ENCODE results near the gene FAM180A. TPM values are rescaled to one million over a fixed set of nuclear protein-coding genes. Genes with fewer than 3 reads are reported as not detected.

The FAM180A gene
- total RNA-seq, 1 donor from 2014 or later, result not detected

DNA sequence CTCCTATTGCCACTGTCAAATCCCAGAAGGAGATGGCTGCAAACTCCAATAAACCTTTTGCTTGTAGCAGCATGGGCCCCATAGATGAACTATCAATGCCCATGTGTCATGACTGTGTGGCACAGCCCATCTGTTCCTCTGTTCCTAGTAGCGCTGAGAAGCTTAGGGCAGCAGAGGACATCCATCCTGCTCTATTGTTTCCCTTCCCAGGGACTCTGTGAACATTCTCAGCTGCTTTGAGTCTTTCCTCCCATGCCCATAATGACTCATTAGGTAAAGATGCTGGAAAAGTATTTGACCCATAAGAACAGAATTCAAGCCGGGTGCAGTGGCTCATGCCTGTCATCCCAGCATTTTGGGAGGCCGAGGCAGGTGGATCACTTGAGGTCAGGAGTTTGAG is 58.0 kb downstream of the FAM180A start:
- Mint-ChIP-seq H3K4me1 (ENCODE audit: low read depth, unreplicated experiment) (peaks cover 2% of the 10 kb centered on the region), H3K27me3 (ENCODE audit: unreplicated experiment) (peaks cover 2% of the 10 kb centered on the region), H3K27ac (ENCODE audit: unreplicated experiment) (no peak overlapping the region), H3K36me3 (ENCODE audit: unreplicated experiment) (no peaks in the 10 kb centered on the region), H3K9me3 (ENCODE audit: unreplicated experiment) (no peaks in the 10 kb centered on the region), H3K4me3 (ENCODE audit: unreplicated experiment) (no peak overlapping the region)
- TF ChIP-seq, protein P1, sequence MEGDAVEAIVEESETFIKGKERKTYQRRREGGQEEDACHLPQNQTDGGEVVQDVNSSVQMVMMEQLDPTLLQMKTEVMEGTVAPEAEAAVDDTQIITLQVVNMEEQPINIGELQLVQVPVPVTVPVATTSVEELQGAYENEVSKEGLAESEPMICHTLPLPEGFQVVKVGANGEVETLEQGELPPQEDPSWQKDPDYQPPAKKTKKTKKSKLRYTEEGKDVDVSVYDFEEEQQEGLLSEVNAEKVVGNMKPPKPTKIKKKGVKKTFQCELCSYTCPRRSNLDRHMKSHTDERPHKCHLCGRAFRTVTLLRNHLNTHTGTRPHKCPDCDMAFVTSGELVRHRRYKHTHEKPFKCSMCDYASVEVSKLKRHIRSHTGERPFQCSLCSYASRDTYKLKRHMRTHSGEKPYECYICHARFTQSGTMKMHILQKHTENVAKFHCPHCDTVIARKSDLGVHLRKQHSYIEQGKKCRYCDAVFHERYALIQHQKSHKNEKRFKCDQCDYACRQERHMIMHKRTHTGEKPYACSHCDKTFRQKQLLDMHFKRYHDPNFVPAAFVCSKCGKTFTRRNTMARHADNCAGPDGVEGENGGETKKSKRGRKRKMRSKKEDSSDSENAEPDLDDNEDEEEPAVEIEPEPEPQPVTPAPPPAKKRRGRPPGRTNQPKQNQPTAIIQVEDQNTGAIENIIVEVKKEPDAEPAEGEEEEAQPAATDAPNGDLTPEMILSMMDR (IDR thresholded peaks at IDR 0.05; ENCODE audit: partially characterized antibody, unreplicated experiment), result no peak
- DNase-seq, result no peak

DNA sequence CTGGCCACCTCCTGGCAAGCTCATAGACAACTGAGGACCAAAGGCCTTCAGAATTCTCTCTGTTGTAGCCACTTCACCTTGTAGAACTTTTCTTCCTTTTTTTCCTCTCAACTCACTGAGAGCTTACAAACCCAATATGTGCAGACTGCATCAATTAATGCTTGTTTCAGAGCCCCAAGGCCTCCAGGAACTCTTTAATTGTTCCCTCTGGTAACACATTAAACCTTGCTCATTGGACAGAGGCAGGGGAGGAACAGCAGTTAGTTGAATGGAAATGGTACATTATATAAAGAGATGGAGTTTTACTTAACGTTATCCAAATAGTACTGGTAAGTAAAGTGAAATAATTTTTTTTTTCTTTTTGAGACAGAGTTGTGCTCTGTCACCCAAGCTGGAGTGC is 61.1 kb downstream of the FAM180A start:
- H3K9me3 Mint-ChIP-seq (ENCODE audit: unreplicated experiment), result no peaks in the 10 kb centered on the region
- H3K27ac Mint-ChIP-seq (ENCODE audit: unreplicated experiment), result no peak overlapping the region
- TF ChIP-seq, protein P1 (IDR thresholded peaks at IDR 0.05; ENCODE audit: partially characterized antibody, unreplicated experiment), result no peak
- no peak for DNase-seq
- H3K4me1 Mint-ChIP-seq (ENCODE audit: low read depth, unreplicated experiment), result peaks cover 1% of the 10 kb centered on the region
- no peaks in the 10 kb centered on the region for H3K36me3 Mint-ChIP-seq (ENCODE audit: unreplicated experiment)
- H3K4me3 Mint-ChIP-seq (ENCODE audit: unreplicated experiment), result no peak overlapping the region
- H3K27me3 Mint-ChIP-seq (ENCODE audit: unreplicated experiment), result peaks cover 2% of the 10 kb centered on the region

DNA sequence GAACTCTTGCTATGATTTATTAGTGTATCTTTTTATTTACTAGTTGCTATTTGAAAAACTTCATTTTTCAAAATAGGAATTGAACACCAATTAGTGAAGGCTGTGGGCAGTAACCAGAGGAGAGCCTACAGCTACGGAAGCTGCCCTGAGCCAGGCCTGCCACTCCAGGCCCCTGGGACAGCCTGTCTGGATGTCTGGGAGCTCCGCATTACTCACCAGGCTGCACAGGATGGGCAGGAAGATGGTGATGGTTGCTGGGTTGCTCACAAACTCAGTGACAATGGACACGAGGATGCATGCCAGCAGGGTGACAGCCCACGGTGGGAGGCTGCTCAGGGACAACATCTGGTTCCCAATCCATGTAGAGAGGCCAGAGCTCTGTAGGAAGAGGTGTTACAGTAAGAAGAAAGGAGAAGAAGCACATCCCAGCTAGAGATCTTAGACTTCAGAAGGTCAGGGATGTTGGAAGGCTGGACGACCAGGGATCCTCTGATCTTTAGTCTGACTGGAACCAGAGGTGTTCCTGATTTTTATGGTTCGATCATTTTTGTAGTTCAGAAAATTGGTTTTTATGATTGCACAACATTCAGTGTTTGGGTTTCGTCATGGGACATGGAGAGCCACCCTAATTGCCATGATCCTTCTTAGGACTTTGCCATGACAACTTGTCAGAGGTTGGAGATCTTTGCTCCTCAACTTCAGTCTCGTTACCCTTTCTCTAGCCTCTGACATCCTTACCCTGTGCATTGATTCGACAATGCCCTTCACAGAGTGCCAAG is 63.1 kb downstream of the FAM180A start:
- TF ChIP-seq, protein P1 (IDR thresholded peaks at IDR 0.05; ENCODE audit: partially characterized antibody, unreplicated experiment), result no peak
- no peak overlapping the region for H3K27ac Mint-ChIP-seq (ENCODE audit: unreplicated experiment)
- no peak for DNase-seq
- H3K27me3 Mint-ChIP-seq (ENCODE audit: unreplicated experiment), result peaks cover 2% of the 10 kb centered on the region
- no peak overlapping the region for H3K4me3 Mint-ChIP-seq (ENCODE audit: unreplicated experiment)
- H3K36me3 Mint-ChIP-seq (ENCODE audit: unreplicated experiment), result no peaks in the 10 kb centered on the region
- H3K4me1 Mint-ChIP-seq (ENCODE audit: low read depth, unreplicated experiment), result peaks cover 1% of the 10 kb centered on the region
- no peaks in the 10 kb centered on the region for H3K9me3 Mint-ChIP-seq (ENCODE audit: unreplicated experiment)

DNA sequence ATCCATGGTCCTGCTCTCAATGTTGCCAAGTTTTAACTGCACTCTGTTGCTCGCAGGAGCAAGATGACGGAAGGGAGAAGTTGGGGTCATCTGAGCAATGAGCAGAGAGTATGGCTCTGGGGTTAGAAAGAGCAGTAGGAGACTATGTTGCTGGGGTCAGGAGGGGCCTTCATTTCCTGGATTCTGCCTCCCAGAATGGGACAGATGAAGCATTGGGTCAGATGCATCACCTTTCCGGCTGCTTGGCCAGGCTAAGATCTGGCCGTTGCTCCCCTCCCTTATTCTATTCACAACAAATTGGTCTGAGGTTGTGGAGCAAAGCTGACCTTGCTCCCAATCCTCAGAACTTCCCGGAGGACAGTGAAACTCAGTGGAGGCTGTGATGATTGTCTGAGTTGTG is 63.9 kb downstream of the FAM180A start:
- H3K27me3 Mint-ChIP-seq (ENCODE audit: unreplicated experiment), result peaks cover 2% of the 10 kb centered on the region
- DNase-seq, result no peak
- no peak overlapping the region for H3K4me3 Mint-ChIP-seq (ENCODE audit: unreplicated experiment)
- H3K4me1 Mint-ChIP-seq (ENCODE audit: low read depth, unreplicated experiment), result peaks cover 1% of the 10 kb centered on the region
- no peaks in the 10 kb centered on the region for H3K36me3 Mint-ChIP-seq (ENCODE audit: unreplicated experiment)
- H3K9me3 Mint-ChIP-seq (ENCODE audit: unreplicated experiment), result no peaks in the 10 kb centered on the region
- no peak overlapping the region for H3K27ac Mint-ChIP-seq (ENCODE audit: unreplicated experiment)
- TF ChIP-seq, protein P1 (IDR thresholded peaks at IDR 0.05; ENCODE audit: partially characterized antibody, unreplicated experiment), result no peak

DNA sequence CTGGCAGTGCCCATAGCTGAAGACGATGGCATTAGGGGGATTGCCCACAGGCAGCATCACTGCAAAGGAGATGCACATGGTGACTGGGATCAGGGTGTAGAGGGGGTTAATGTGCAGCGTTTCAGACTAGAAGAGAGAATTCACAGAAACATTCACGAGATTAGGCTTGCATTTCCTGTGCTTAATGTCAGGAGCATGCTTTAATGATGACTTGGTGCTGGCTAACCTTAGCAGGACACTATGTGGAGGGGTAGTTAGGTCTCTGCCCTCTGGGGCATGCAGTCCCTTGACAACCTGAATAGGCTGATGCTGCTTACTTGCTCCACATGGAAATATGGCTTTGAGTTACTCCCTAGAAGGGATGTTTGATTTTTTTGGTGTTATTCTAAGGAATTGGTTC is 64.5 kb downstream of the FAM180A start:
- Mint-ChIP-seq H3K27me3 (ENCODE audit: unreplicated experiment) (peaks cover 2% of the 10 kb centered on the region), H3K9me3 (ENCODE audit: unreplicated experiment) (no peaks in the 10 kb centered on the region), H3K27ac (ENCODE audit: unreplicated experiment) (no peak overlapping the region), H3K36me3 (ENCODE audit: unreplicated experiment) (no peaks in the 10 kb centered on the region), H3K4me3 (ENCODE audit: unreplicated experiment) (no peak overlapping the region), H3K4me1 (ENCODE audit: low read depth, unreplicated experiment) (peaks cover 2% of the 10 kb centered on the region)
- TF ChIP-seq, protein P1 (IDR thresholded peaks at IDR 0.05; ENCODE audit: partially characterized antibody, unreplicated experiment), result no peak
- DNase-seq, result no peak
